ENCODE data around the gene IKZF4.
"Not testable (repeated sequence)": the region's sequence is repeated elsewhere in the genome, so short reads cannot be mapped to it uniquely, and the experiment has no call there.

The IKZF4 gene

DNA sequence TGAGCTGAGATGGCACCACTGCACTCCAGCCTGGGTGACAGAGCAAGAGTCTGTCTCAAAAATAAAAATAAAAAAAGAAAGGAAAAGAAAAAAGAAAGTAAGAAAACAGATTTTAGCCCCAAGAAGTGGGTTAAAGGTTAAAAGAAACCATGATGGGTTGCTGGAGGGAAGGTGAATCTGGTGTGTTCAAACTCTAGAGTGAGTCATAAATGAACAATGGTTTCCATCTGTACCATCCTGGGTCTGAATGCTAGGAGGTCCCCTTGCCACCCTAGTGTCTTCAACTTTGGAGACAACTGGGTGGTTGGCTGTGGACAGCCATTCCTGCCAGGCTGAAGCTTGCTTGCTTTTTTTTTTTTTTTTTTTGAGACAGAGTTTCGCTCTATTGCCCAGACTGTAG is 19.3 kb downstream of the IKZF4 start:
- no peak for DNase-seq (ENCODE audit: low read depth in 2 of 2)

GRCh38 chr12:56040963-56041551 is 20.2 kb downstream of the IKZF4 start:
- DNase-seq (ENCODE audit: low read depth in 2 of 2), result no peak

- DNase-seq (ENCODE audit: low read depth in 2 of 2), result peak; percentile 76 to 84
These were observed 20.9 kb downstream of the IKZF4 start, which contains the start of gene RPS26 for GRCh38 chr12:56041552-56042429. Gene RPS26 (plus strand): TSS chr12:56041918. CDS start chr12:56042167, 249 bp downstream.

- not testable (repeated sequence) for DNase-seq (ENCODE audit: low read depth in 2 of 2)
These were observed 21.6 kb downstream of the IKZF4 start for GRCh38 chr12:56042430-56042813.

DNA sequence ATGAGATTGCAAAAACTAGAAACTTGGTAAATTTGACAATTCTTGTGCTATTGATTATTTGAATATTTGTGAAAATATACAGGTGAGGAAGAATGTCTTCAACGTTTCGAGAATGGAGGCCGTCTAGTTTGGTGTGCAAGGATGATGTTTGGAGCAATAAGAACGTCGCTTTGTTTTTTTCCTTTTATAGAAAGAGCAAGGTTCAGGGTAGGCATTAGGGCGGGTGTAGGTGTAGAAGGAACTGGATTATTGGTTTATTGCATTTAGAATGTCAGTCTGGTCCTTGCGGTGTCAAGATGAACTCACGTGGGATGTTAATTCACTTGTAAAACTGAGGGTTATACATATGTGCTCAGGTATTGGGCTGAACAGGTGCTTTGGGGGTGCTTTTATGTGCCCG is 22.0 kb downstream of the IKZF4 start:
- DNase-seq (ENCODE audit: low read depth in 2 of 2), result no peak

DNA sequence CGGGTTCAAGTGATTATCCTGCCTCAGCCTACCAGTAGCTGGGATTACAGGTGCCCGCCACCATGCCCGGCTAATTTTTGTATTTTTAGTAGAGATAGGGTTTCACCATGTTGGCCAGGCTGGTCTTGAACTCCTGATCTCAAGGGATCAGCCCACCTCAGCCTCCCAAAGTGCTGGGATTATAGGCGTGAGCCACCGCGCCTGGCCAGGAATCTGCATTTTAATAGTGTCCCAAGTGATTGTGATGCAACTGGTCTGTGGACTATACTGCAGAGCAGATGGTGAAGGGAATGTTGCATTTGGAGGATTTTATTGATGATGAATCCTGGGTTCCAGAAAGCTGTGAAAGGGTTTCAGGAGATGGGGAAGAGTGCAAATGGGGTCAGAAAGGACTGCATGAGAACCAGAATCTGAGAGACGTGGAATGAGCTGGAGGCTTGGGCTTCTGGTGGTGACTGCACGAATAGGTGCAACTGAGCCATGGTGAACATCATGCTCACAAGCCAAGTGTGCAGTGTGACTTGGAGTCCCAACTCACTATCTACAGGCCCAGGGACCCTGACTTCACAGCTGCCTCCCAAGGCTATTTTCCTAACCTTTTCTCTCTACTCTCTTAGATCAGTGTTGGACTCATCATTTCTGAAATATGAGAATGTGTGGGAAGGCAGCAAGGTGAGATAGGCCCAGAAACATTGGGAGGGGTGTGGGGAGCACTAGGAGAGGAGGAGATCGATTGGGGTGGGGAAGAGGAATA is 25.4 kb downstream of the IKZF4 start:
- no peak for DNase-seq (ENCODE audit: low read depth in 2 of 2)

GRCh38 chr12:56053407-56053893 is 32.6 kb downstream of the IKZF4 start:
- no peak for DNase-seq (ENCODE audit: low read depth in 2 of 2)

DNA sequence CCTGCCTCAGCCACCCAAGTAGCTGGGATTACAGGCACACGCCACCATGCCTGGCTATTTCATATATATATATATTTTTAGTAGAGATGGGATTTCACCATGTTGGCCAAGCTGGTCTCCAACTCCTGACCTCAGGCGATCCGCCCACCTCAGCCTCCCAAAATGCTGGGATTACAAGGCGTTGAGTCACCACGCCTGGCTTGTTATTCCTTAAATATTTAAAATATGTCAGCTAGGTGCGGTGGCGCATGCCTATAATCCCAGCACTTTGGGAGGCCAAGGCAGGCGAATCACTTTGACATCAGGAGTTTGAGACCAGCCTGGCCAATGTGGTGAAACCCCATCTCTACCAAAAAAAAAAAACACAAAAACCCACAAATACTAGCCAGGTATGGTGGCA is 39.1 kb downstream of the IKZF4 start:
- DNase-seq (ENCODE audit: low read depth in 2 of 2), result not testable (repeated sequence)

GRCh38 chr12:56061982-56062381 is 41.1 kb downstream of the IKZF4 start:
- DNase-seq (ENCODE audit: low read depth in 2 of 2), result no peak

DNA sequence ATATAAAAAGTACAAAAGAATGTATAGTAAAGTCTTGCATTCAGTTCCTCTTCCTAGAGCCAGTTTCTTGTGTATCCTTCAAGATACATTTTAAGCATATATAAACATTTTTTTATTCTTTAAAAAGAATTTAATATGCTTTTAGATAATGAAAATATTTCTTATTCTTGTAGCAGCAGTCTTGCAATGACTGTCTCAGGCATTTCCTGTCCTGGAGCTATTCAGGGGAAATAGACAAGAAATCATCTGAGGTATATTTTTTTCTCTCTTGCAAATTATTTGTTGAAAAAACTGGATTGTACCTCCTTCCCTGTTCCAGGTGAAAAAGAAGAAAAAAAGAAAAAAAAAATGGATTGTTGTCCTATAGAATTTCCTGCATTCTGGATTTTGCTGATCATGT is 42.2 kb downstream of the IKZF4 start:
- no peak for DNase-seq (ENCODE audit: low read depth in 2 of 2)

GRCh38 chr12:56071648-56072047 is 50.8 kb downstream of the IKZF4 start:
- DNase-seq (ENCODE audit: low read depth in 2 of 2), result no peak

GRCh38 chr12:56074396-56074795 is 53.6 kb downstream of the IKZF4 start:
- no peak for DNase-seq (ENCODE audit: low read depth in 2 of 2)

DNA sequence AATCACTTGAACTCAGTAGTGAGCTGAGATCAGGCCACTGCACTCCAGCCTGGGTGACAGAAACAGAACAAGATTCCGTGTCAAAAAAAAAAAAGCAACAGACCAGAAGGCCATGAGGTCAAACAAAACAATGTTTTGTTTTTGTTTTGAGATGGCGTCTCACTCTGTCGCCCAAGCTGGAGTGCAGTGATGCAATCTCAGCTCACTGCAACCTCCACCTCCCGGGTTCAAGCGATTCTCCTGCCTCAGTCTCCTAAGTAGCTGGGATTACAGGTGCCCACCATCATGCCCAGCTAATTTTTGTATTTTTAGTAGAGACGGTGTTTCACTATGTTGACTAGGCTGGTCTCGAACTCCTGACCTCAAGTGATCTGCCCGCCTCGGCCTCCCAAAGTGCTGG is 57.1 kb downstream of the IKZF4 start:
- not testable (repeated sequence) for DNase-seq (ENCODE audit: low read depth in 2 of 2)

GRCh38 chr12:56078427-56078826 is 57.6 kb downstream of the IKZF4 start:
- DNase-seq (ENCODE audit: low read depth in 2 of 2), result no peak

- DNase-seq (ENCODE audit: low read depth in 2 of 2), result peak; percentile 24 to 39
These were observed 58.3 kb downstream of the IKZF4 start for GRCh38 chr12:56078931-56079722.

DNA sequence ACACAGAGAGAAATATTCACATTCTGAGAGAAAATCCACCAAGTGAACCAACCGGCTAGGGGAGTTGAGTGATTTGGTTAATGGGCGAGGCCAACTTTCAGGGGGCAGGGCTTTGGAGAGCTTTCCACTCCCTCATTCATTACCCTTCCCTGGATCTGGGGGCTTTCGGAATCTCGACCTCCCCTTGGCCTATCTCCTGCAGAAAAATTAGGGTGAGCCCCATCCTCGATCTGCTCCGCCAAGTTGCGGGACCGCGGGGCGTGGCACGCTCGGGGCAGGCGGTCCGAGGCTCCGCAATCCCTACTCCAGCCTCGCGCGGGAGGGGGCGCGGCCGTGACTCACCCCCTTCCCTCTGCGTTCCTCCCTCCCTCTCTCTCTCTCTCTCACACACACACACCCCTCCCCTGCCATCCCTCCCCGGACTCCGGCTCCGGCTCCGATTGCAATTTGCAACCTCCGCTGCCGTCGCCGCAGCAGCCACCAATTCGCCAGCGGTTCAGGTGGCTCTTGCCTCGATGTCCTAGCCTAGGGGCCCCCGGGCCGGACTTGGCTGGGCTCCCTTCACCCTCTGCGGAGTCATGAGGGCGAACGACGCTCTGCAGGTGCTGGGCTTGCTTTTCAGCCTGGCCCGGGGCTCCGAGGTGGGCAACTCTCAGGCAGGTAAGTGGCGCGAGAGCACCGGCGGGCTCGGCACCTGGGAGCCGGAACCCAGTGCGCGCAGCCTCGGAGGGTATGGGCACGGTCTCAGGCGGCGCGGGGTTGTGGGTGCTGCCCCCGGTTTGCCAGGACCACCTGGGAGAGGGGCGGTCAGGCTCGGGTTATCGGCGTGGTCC is 59.1 kb downstream of the IKZF4 start, which contains the start of gene ERBB3:
Gene ERBB3, plus strand, starts transcription at position 443 of the 833 bp plus-strand sequence. Its CDS starts 136 bp downstream, at position 579.
- DNase-seq (ENCODE audit: low read depth in 2 of 2), result peak; percentile 55 to 59

DNA sequence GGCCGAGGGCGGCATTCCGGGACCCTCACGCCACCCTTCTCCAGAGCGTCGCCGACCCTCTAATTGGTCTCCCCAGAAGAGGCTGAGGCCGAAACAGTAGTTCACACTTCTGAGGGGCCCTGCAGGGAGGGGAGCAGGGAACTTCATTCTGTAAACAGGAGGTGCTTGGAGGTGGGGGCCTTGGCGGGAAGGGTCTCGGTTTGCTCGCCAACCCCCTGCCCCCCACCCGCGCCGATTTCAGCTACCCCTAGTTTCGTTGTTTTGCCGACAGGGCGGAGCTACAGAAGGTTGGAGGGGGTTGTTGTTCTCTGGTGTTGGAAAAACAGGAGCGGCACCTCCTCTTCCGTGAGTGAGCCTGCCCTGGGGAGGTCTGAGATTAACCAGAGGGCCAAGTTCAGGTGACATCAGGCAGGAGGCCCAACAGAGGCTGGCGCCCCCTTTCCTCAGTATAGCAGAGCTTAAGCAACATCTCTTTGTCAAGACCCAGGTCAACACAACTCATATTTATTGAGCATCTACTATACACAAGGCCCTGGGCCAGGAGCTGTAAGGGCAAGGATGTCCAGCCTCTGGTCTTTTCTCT is 59.8 kb downstream of the IKZF4 start:
- no peak for DNase-seq (ENCODE audit: low read depth in 2 of 2)

DNA sequence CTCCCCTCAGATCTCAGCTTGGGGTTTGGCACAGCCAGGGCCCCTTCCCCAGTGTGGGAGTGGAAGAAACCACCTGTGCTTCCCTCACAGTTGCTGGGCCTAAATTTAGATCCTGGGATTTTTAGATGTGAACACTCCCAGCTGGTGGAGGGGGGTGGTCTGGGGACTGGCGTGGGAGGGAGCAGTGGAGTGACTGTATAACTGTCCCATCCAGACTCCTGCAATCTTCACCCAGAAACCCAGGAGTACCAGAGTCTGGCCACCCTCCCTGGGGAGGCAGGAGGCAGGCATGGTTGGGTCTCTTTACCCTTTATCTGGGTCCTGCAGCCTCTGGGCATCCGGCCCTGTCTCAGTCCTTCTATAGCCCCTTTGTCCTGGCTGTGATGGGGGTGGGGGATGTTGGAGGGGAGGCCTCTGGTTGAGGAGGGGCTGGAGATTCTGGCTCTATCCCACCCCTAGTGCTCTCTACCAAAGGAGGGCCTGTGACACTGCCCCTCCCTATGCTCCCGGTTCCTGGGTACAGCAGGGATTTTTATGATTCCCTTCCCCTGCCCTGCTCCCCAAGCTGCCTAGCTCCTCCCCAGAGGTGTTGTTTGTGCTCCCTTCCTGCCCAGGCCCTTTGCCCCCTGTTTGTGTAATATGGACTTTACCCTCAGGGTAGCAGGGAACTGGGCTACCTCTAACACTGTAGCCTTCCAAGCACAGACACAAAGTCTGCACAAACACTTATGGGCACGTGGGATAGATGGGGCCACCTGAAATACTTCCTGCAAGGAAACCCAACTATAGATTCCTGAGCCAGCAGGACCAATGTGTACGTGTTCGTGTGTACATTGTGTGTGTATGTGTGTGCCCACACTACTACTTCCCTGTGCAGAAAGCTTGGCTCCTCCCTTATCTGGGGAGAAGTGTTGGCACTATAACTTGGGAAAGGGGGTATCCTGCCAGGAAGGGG is 60.8 kb downstream of the IKZF4 start:
- no peak for DNase-seq (ENCODE audit: low read depth in 2 of 2)

DNA sequence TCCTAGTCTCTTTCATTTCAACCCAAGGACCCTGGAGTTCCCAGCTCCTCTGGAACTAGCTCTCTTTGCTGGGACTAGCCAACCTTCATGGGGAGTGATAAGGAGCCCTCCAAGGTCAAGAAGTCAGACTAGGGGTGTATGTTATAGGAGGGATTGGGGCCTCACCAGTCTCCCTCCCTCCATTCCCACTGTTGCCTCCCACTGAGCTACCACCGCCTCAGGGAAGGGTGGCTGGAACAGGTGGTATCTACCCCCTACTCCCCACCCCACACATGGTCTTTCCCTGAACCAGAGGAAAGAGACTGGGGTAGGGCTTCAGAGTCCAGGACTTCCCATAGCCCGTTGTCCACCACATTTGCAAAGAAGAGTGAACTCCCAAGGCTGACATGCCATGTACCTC is 61.5 kb downstream of the IKZF4 start:
- no peak for DNase-seq (ENCODE audit: low read depth in 2 of 2)
